ENCODE measurements around the gene INTS1. TPM values are rescaled to one million over a fixed set of nuclear protein-coding genes. Genes with fewer than 3 reads are reported as not detected.

Gene INTS1
- total RNA-seq, 4 donors from 2014 or later = 44.3 to 108 (median 78.8) TPM

- no peaks in the 10 kb centered on the region for H3K9me3 ChIP-seq
- peak overlapping the region in 2 of 4 donors; percentile 19 to 38 for H3K27ac ChIP-seq
- H3K4me1 ChIP-seq = peaks cover 0 to 4% of the 10 kb centered on the region in 2 donors
- TF ChIP-seq POLR2A (IDR thresholded peaks at IDR 0.05) = no peak
- peak in 1 of 5 experiments; percentile 22 for TF ChIP-seq CTCF (IDR thresholded peaks at IDR 0.05 in 4 of 5, conservative IDR thresholded peaks at IDR 0.05 in 1 of 5)
- in situ Hi-C loops (cut with MboI; ENCODE audit: low sequenced_read_pairs in 4 of 4) = no loop called here
- H3K36me3 ChIP-seq = peaks cover 0 to 35% of the 10 kb centered on the region in 2 donors
- DNase-seq (no peak), ATAC-seq (peak in 1 of 2 donors; percentile 20)
- intact Hi-C loops (cut with DNase I; ENCODE audit: low total_unique reads) = no loop called here
- H3K27me3 ChIP-seq = no peaks in the 10 kb centered on the region
- no peak overlapping the region for H3K4me3 ChIP-seq
Measured at GRCh38 chr7:1545417-1546246, 41.4 kb upstream of the INTS1 start.

GRCh38 chr7:1544896-1545416 lies 40.8 kb upstream of the INTS1 start:
- H3K27ac ChIP-seq = peak overlapping the region in 1 of 4 donors; percentile 38

GRCh38 chr7:1544178-1544895 lies 40.1 kb upstream of the INTS1 start:
- intact Hi-C loops (cut with DNase I; ENCODE audit: low total_unique reads) (no loop called here), in situ Hi-C loops (cut with MboI; ENCODE audit: low sequenced_read_pairs in 4 of 4) (no loop called here)
- H3K4me1 ChIP-seq = peaks cover 0 to 4% of the 10 kb centered on the region in 2 donors
- peaks cover 0 to 48% of the 10 kb centered on the region in 2 donors for H3K36me3 ChIP-seq
- no peaks in the 10 kb centered on the region for H3K9me3 ChIP-seq
- no peaks in the 10 kb centered on the region for H3K27me3 ChIP-seq
- peak overlapping the region in 2 of 4 donors; percentile 21 to 48 for H3K27ac ChIP-seq
- TF ChIP-seq POLR2A (IDR thresholded peaks at IDR 0.05) (no peak), CTCF (IDR thresholded peaks at IDR 0.05 in 4 of 5, conservative IDR thresholded peaks at IDR 0.05 in 1 of 5) (no peak)
- H3K4me3 ChIP-seq = no peak overlapping the region
- DNase-seq (no peak), ATAC-seq (no peak)

More at GRCh38 chr7:1544896-1545416, 40.8 kb upstream of the INTS1 start:
- ATAC-seq (no peak), DNase-seq (no peak)
- H3K27me3 ChIP-seq = no peaks in the 10 kb centered on the region
- no peak for TF ChIP-seq POLR2A (IDR thresholded peaks at IDR 0.05)
- TF ChIP-seq CTCF (IDR thresholded peaks at IDR 0.05 in 4 of 5, conservative IDR thresholded peaks at IDR 0.05 in 1 of 5) = no peak
- H3K4me1 ChIP-seq = peaks cover 0 to 4% of the 10 kb centered on the region in 2 donors
- in situ Hi-C loops (cut with MboI; ENCODE audit: low sequenced_read_pairs in 4 of 4) (no loop called here), intact Hi-C loops (cut with DNase I; ENCODE audit: low total_unique reads) (no loop called here)
- H3K4me3 ChIP-seq = no peak overlapping the region
- no peaks in the 10 kb centered on the region for H3K9me3 ChIP-seq
- peaks cover 0 to 42% of the 10 kb centered on the region in 2 donors for H3K36me3 ChIP-seq

- no peak for TF ChIP-seq CTCF (IDR thresholded peaks at IDR 0.05 in 4 of 5, conservative IDR thresholded peaks at IDR 0.05 in 1 of 5)
- TF ChIP-seq POLR2A (IDR thresholded peaks at IDR 0.05) = no peak
- H3K4me1 ChIP-seq = peaks cover under 1 to 9% of the 10 kb centered on the region in 2 donors
- peaks cover 0 to 53% of the 10 kb centered on the region in 2 donors for H3K36me3 ChIP-seq
- H3K9me3 ChIP-seq = no peaks in the 10 kb centered on the region
- ATAC-seq (no peak), DNase-seq (no peak)
- no peak overlapping the region for H3K4me3 ChIP-seq
- intact Hi-C loops (cut with DNase I; ENCODE audit: low total_unique reads) (no loop called here), in situ Hi-C loops (cut with MboI; ENCODE audit: low sequenced_read_pairs in 4 of 4) (no loop called here)
- peak overlapping the region in 2 of 4 donors; percentile 21 to 48 for H3K27ac ChIP-seq
- no peaks in the 10 kb centered on the region for H3K27me3 ChIP-seq
Measured at GRCh38 chr7:1543826-1544177, 39.6 kb upstream of the INTS1 start.

All from gastrocnemius medialis (tissue), 4 donors.